Measurements from ENCODE around the gene PALM2AKAP2.

PALM2AKAP2 gene

DNA sequence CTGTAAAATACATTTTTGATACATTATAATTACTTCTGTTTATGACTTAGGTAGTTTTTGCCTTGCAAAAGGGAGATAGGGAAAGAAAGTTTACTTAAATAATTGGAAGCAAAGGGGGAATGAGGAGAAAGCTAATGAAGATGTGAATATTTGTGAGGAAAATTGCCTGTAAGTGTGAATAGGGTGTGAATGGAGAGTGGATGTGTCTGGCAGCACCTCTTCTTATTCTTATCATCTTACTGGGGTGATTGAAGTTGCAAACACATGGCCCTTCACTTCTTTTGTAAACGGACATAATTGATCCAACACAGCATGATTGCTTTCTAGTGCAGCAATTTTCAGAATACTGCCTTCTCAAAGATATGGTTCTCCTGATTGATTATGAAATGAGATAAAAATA lies 46.6 kb downstream of the PALM2AKAP2 start:
- no peak for DNase-seq (ENCODE audit: low read depth)
- no peak overlapping the region for H3K4me3 ChIP-seq (ENCODE audit: low read depth, low read length)
- in situ Hi-C loops (cut with HindIII; ENCODE audit: low sequenced_read_pairs): no loop called here
- TF ChIP-seq, protein P1, sequence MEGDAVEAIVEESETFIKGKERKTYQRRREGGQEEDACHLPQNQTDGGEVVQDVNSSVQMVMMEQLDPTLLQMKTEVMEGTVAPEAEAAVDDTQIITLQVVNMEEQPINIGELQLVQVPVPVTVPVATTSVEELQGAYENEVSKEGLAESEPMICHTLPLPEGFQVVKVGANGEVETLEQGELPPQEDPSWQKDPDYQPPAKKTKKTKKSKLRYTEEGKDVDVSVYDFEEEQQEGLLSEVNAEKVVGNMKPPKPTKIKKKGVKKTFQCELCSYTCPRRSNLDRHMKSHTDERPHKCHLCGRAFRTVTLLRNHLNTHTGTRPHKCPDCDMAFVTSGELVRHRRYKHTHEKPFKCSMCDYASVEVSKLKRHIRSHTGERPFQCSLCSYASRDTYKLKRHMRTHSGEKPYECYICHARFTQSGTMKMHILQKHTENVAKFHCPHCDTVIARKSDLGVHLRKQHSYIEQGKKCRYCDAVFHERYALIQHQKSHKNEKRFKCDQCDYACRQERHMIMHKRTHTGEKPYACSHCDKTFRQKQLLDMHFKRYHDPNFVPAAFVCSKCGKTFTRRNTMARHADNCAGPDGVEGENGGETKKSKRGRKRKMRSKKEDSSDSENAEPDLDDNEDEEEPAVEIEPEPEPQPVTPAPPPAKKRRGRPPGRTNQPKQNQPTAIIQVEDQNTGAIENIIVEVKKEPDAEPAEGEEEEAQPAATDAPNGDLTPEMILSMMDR (IDR thresholded peaks at IDR 0.05; ENCODE audit: low read depth, low read length, missing control alignments): no peak

DNA sequence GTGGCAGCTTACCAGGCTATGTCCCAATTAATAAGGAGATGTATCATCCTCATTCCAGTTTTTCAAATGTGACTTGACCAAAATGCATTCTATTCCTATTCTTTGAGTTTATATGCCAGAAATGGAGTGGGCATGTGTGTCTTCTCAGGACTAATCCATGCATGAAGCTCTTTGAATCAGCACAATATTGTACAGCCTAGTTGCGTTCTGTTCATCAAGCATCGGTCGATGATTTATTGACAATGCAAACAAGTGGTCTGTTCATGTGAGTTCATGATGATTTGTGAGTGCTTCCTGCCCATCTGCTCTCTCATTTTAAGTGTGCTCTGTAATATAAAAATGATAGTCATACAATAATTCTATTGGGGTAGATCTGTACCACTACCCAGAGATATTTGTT lies 48.3 kb downstream of the PALM2AKAP2 start:
- TF ChIP-seq, protein P1 (IDR thresholded peaks at IDR 0.05; ENCODE audit: low read depth, low read length, missing control alignments): no peak
- H3K4me3 ChIP-seq (ENCODE audit: low read depth, low read length): no peak overlapping the region
- in situ Hi-C loops (cut with HindIII; ENCODE audit: low sequenced_read_pairs): no loop called here
- DNase-seq (ENCODE audit: low read depth): no peak
